Upper lobe of left lung (tissue), 6 donors: ENCODE results near the gene TSPAN12. TPM values are rescaled to one million over a fixed set of nuclear protein-coding genes. Genes with fewer than 3 reads are reported as not detected.
A peak's percentile ranks its signal among the peaks of the same experiment; 100 is the strongest.
"Not testable (repeated sequence)": the region's sequence is repeated elsewhere in the genome, so short reads cannot be mapped to it uniquely, and the experiment has no call there.

Experiments used
- ATAC-seq, 2 donors: fragments of 200-7000 bp; cut with Tn5 transposase; one replicate each; pipeline ENCODE4 v1.9.1; 2022; ENCODE audit warnings: mild to moderate bottlenecking in 2 of 2, moderate library complexity in 2 of 2; ENCODE audit not compliant: low FRiP score in 2 of 2
- DNase-seq, 2 donors: peaks; one replicate each; pipeline ENCODE4 v3.0.0-alpha.2; 2019 to 2020
- H3K27ac ChIP-seq, 4 donors: fragments of 200-600 bp; sonication (generic); one replicate each; pipeline ENCODE4 v1.5.1; 2016 to 2019
- H3K27me3 ChIP-seq, 4 donors: fragments of 200-600 bp; sonication (generic); one replicate each; pipeline ENCODE4 v1.5.1; 2017 to 2019
- H3K36me3 ChIP-seq, 4 donors: fragments of 200-600 bp; sonication (generic); one replicate each; pipeline ENCODE4 v1.5.1; 2016 to 2019
- H3K4me1 ChIP-seq, 4 donors: fragments of 200-600 bp; sonication (generic); one replicate each; pipeline ENCODE4 v1.5.1; 2018 to 2019
- H3K4me3 ChIP-seq, 4 donors: fragments of 200-600 bp; sonication (generic); one replicate each; pipeline ENCODE4 v1.5.1; 2017 to 2019; ENCODE audit warnings: mild to moderate bottlenecking in 2 of 4, moderate library complexity in 1 of 4
- H3K9me3 ChIP-seq, 4 donors: fragments of 200-600 bp; sonication (generic); one replicate each; pipeline ENCODE4 v1.5.1; 2018 to 2019
- EP300 ChIP-seq, 4 donors: sonication (generic); formaldehyde crosslinking; IDR thresholded peaks; one replicate each; pipeline ENCODE4 v1.5.1; 2017; ENCODE audit warnings: antibody characterized with exemption in 4 of 4, control low read depth in 2 of 4
- POLR2A ChIP-seq, 4 donors: fragments of 450-650 bp; IDR thresholded peaks; one replicate each; pipeline ENCODE4 v1.5.1; 2016 to 2017; ENCODE audit warnings: antibody characterized with exemption in 4 of 4, mild to moderate bottlenecking in 2 of 4
- POLR2AphosphoS5 ChIP-seq, 2 donors: sonication (generic); formaldehyde crosslinking; IDR thresholded peaks; one replicate each; pipeline ENCODE4 v1.5.1; 2017; ENCODE audit warnings: antibody characterized with exemption in 2 of 2
- whole genome bisulfite sequencing, 2 donors: methylation state at CpG; one replicate each; pipeline ENCODE4 v1.1.5; 2017 to 2018; 5-methylcytosine and 5-hydroxymethylcytosine counted together
- total RNA-seq, 6 donors: library from RNA; depleted of rRNA in 4 of 6; stranded (reverse); fragments of >200 nt in 4 of 6; gene quantifications; one replicate each; pipeline versions ENCODE4 v1.1.0 to v1.2.1, GENCODE V29; 2016 to 2021
- TF ChIP-seq, protein P1 (sequence below), 6 experiments: fragments of 450-650 bp in 4 of 6; fragments of 200-600 bp in 2 of 6; sonication (generic) in 2 of 6; IDR thresholded peaks; one replicate each; pipeline ENCODE4 v1.5.1; 2016 to 2019; ENCODE audit warnings: antibody characterized with exemption in 6 of 6
- donor health status: DM: no; HTN: no; CAD: no; lungs with moderate emphysema.
- donor health status: DM: no; HTN: yes; CAD: no; lungs with severe emphysema.

TSPAN12 gene, protein sequence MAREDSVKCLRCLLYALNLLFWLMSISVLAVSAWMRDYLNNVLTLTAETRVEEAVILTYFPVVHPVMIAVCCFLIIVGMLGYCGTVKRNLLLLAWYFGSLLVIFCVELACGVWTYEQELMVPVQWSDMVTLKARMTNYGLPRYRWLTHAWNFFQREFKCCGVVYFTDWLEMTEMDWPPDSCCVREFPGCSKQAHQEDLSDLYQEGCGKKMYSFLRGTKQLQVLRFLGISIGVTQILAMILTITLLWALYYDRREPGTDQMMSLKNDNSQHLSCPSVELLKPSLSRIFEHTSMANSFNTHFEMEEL
- total RNA-seq, result 10 to 100 TPM; 22.0 to 56.3 (median 40.0) TPM

DNA sequence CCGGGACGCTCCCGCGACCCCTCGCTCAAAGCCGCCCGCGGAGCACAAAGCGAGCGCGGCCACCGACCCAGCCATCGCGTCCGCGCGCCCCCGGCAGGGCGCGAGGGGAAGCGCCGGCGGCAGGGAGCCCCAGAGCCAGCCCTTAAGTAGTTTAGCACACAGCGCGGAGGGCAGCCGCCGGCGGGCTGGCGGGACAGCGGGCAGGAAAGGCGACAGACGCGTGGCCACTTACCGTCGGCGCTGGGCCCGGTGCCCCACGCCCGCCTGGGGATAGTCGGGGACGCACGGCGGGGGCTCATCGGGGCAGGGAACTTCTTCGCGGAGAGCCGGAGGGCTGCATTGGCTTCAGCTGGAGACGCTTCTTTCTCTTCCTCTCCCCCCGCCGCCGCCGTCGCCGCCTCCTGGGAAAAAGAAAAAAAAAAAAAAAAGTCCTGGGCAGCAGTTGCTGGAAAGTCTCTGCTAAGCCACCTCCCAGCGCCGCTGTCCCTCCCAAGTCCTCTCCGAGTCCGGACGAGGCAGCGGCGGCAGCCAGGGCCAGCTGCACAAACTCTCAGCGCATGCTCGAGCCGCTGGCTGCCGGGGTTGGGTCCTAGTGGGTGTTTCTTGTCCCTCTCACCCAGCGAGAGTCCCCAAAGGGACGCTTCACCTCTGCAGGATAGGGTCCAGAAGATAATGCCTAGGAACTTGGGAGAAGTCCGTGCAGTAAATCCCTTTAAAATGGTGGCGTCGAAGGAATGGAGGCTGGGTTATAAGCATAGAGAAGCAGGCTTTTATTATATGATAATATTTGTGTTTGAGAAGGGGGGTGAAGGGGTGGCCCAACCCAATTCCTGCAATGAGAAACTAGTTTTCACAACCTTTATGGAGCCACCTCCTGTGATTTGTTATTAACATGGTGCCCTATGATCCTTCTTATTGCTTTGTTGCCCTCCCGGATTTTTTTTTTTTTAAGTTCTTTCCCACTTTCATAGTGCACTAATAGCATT is at the start of gene TSPAN12:
TSPAN12 (minus strand) TSS at position 557 of the 986 bp plus-strand sequence. CDS start 1,381 bp downstream, outside the sequence.
- H3K27ac ChIP-seq, result peak within 1 kb of the TSS; percentile 80 to 93 (median 88)
- peak within 1 kb of the TSS; percentile 65 to 76 (median 68) for H3K4me3 ChIP-seq
- DNase-seq (peak; percentile 90 to 95), ATAC-seq (peak; percentile 93 to 97)
- no peaks in the 10 kb centered on the region for H3K36me3 ChIP-seq
- H3K4me1 ChIP-seq, result peaks cover 9 to 26% (median 16%) of the 10 kb centered on the region in 4 donors
- H3K27me3 ChIP-seq, result no peaks in the 10 kb centered on the region
- WGBS, 2 donors, result 0 to 1% methylated on average over 22 to 48 of the region's 71 CpGs
- TF ChIP-seq, protein P1, sequence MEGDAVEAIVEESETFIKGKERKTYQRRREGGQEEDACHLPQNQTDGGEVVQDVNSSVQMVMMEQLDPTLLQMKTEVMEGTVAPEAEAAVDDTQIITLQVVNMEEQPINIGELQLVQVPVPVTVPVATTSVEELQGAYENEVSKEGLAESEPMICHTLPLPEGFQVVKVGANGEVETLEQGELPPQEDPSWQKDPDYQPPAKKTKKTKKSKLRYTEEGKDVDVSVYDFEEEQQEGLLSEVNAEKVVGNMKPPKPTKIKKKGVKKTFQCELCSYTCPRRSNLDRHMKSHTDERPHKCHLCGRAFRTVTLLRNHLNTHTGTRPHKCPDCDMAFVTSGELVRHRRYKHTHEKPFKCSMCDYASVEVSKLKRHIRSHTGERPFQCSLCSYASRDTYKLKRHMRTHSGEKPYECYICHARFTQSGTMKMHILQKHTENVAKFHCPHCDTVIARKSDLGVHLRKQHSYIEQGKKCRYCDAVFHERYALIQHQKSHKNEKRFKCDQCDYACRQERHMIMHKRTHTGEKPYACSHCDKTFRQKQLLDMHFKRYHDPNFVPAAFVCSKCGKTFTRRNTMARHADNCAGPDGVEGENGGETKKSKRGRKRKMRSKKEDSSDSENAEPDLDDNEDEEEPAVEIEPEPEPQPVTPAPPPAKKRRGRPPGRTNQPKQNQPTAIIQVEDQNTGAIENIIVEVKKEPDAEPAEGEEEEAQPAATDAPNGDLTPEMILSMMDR (IDR thresholded peaks at IDR 0.05), result peak; percentile 77 to 88 (median 84)
- TF ChIP-seq EP300 (IDR thresholded peaks at IDR 0.05) (no peak), POLR2A (IDR thresholded peaks at IDR 0.05) (peak in 2 of 4 donors; percentile 24 to 60), POLR2AphosphoS5 (IDR thresholded peaks at IDR 0.05) (peak in 1 of 2 donors; percentile 53)
- no peaks in the 10 kb centered on the region for H3K9me3 ChIP-seq

DNA sequence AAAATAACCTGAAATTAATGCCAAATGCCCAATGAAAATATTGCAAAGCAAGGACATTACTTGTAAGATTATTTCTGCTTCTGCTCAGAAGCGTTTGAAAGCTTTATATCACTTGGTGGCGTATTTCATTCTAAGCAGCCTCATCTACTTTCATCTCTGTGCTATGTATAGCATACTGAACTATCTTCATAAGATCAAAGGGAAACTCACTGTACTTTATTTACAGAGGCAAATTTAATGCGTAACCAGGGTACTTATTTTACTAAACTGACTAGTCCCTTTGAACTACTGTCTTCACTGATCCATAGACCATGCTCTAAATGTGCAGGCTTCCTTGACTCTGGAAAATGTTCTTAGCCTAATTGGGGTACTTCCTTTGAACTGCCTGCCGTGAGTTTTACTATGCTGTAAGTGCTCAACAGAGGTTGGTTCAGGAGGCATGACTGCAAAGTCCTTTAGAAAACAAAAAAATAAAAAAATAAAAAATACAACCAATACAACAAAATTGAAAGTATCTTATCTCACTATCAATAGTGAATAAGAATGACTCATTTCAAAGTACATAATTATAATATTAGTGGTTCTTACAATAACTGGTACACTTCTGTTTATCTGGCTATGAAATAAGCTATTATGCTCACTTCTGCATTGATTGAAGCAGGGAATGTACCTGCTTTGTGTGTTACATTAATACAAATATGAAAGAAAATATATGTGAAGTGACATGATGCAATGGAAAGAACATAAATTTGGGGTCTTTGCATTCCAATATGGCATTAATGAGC is 41.0 kb upstream of the TSPAN12 start:
- Histone ChIP-seq H3K27me3 (no peaks in the 10 kb centered on the region), H3K9me3 (peaks cover 0 to 5% (median 0%) of the 10 kb centered on the region in 4 donors), H3K36me3 (no peaks in the 10 kb centered on the region), H3K4me3 (no peak overlapping the region), H3K4me1 (no peaks in the 10 kb centered on the region), H3K27ac (no peak overlapping the region)
- 69 to 79% methylated on average over 4 of the region's 4 CpGs for WGBS, 2 donors
- TF ChIP-seq POLR2A (IDR thresholded peaks at IDR 0.05) (no peak), POLR2AphosphoS5 (IDR thresholded peaks at IDR 0.05) (no peak)
- TF ChIP-seq, protein P1 (IDR thresholded peaks at IDR 0.05), result no peak
- no peak for ATAC-seq
- DNase-seq, result no peak

DNA sequence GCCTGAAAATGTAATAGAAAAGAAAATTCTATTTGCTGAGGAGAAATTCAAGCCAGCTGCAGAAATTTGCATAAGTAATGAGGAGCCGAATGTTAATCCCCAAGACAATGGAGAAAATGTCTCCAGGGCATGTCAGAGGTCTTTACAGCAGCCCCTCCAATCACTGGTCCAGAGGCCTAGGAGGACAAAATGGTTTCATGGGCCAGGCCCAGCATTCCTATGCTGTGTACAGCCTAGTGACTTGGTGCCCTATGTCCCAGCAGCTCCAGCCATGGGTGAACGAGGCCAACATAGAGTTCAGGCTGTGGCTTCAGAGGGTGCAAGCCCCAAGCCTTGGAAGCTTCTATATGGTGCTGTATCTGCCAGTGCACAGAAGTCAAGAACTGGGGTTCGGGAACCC is 37.3 kb upstream of the TSPAN12 start:
- H3K4me1 ChIP-seq, H3K27ac ChIP-seq, ATAC-seq, H3K4me3 ChIP-seq, H3K27me3 ChIP-seq, H3K36me3 ChIP-seq, DNase-seq, H3K9me3 ChIP-seq: not testable (repeated sequence)
- 92 to 95% methylated on average over 2 to 3 of the region's 3 CpGs for WGBS, 2 donors

DNA sequence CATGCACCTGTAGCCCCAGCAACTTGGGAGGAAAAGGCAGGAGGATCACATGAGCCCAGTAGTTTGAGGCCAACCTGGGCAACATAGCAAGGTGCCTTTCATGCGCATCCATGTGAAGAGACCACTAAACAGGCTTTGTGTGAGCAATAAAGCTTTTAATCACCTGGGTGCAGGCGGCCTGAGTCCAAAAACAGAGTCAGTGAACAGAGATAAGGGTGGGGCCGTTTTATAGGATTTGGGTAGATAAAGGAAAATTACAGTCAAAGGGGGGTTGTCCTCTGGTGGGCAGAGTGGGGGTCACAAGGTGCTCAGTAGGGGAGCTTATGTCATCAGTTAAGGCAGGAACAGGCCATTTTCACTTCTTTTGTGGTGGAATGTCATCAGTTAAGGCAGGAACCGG is 27.7 kb upstream of the TSPAN12 start:
- H3K27ac ChIP-seq, H3K4me3 ChIP-seq, DNase-seq, H3K27me3 ChIP-seq, H3K4me1 ChIP-seq, H3K9me3 ChIP-seq, ATAC-seq, H3K36me3 ChIP-seq: not testable (repeated sequence)
- 86 to 87% methylated on average over 4 of the region's 4 CpGs for WGBS, 2 donors

DNA sequence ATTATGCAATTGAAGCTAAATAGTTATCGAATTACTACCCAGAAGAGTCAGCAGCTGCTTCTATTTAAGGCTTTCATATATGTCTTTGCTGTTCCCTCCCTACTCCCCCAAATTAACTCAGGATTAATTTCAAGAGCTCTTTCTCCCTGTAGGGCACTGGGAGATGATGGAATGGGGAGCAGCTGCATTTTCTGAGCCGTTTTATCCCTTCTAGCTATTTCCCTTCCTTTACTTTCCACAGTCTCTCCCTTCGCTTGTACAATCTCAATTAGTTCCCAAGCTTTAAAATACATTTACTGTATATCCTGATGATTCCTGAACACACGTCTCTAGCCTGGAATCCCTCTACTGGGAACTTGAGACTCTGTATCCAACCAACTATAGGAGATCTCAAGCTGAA is 19.8 kb upstream of the TSPAN12 start:
- DNase-seq, result no peak
- no peak for ATAC-seq
- Histone ChIP-seq H3K27ac (no peak overlapping the region), H3K4me1 (no peaks in the 10 kb centered on the region), H3K36me3 (no peaks in the 10 kb centered on the region), H3K9me3 (no peaks in the 10 kb centered on the region), H3K27me3 (no peaks in the 10 kb centered on the region), H3K4me3 (no peak overlapping the region)
- no peak for TF ChIP-seq EP300 (IDR thresholded peaks at IDR 0.05)
- no peak for TF ChIP-seq POLR2A (IDR thresholded peaks at IDR 0.05)
- TF ChIP-seq, protein P1 (IDR thresholded peaks at IDR 0.05), result no peak
- no peak for TF ChIP-seq POLR2AphosphoS5 (IDR thresholded peaks at IDR 0.05)
- 63 to 76% methylated on average over 4 of the region's 4 CpGs for WGBS, 2 donors
